OCI-LY1 (cell line): ENCODE measurements around the gene MCC.
"Not testable (repeated sequence)": the region's sequence is repeated elsewhere in the genome, so short reads cannot be mapped to it uniquely, and the experiment has no call there.

Source experiments
- H2AFZ ChIP-seq: fragments of 200-600 bp; sonication (generic), shearing (Covaris generic); 2 replicates; pipeline ENCODE4 v1.6.0; 2014; ENCODE audit warnings: antibody characterized with exemption, mild to moderate bottlenecking, low read length
- H3F3A ChIP-seq: fragments of 200-600 bp; sonication (generic), shearing (Covaris generic); 2 replicates; pipeline ENCODE4 v1.6.0; 2014; ENCODE audit warnings: mild to moderate bottlenecking, antibody characterized with exemption, low read length, moderate library complexity; ENCODE audit not compliant: insufficient read depth
- H3K27ac ChIP-seq: fragments of 200-600 bp; sonication (generic); 2 replicates; pipeline ENCODE4 v1.5.1; 2014; ENCODE audit warnings: low read length, mixed run types, mild to moderate bottlenecking, low read depth; ENCODE audit not compliant: poor library complexity, severe bottlenecking
- H3K27me3 ChIP-seq: fragments of 200-600 bp; sonication (generic); 2 replicates; pipeline ENCODE4 v1.6.0; 2014; ENCODE audit warnings: antibody characterized with exemption, mild to moderate bottlenecking, low read length, moderate library complexity; ENCODE audit not compliant: insufficient read depth
- H3K36me3 ChIP-seq: fragments of 200-600 bp; sonication (generic); 2 replicates; pipeline ENCODE4 v1.6.1; 2014; ENCODE audit warnings: mild to moderate bottlenecking, antibody characterized with exemption, low read length, moderate library complexity, mixed read lengths; ENCODE audit not compliant: insufficient read depth
- H3K4me1 ChIP-seq: fragments of 200-600 bp; sonication (generic); 2 replicates; pipeline ENCODE4 v1.5.1; 2014; ENCODE audit warnings: mild to moderate bottlenecking, low read length, moderate library complexity; ENCODE audit not compliant: insufficient read depth, severe bottlenecking
- H3K4me2 ChIP-seq: fragments of 200-600 bp; sonication (generic), shearing (Covaris generic); 2 replicates; pipeline ENCODE4 v1.6.1; 2014; ENCODE audit warnings: low read length
- H3K4me3 ChIP-seq: fragments of 200-600 bp; sonication (generic); 2 replicates; pipeline ENCODE4 v1.5.1; 2014; ENCODE audit warnings: low read length, low read depth, mild to moderate bottlenecking, mixed read lengths; ENCODE audit not compliant: poor library complexity, severe bottlenecking
- H3K79me2 ChIP-seq: fragments of 200-600 bp; shearing (Covaris generic); 2 replicates; pipeline ENCODE4 v1.6.1; 2016; ENCODE audit warnings: mixed run types, low read length, mixed read lengths; ENCODE audit not compliant: insufficient read depth
- H3K9ac ChIP-seq: fragments of 200-600 bp; sonication (generic), shearing (Covaris generic); 2 replicates; pipeline ENCODE4 v1.6.1; 2014; ENCODE audit warnings: mild to moderate bottlenecking, low read length, mixed read lengths
- H3K9me2 ChIP-seq: fragments of 200-600 bp; sonication (generic), shearing (Covaris generic); 2 replicates; pipeline ENCODE4 v1.6.1; 2014; ENCODE audit warnings: low read depth, mild to moderate bottlenecking, low read length, mixed read lengths
- H3K9me3 ChIP-seq: fragments of 200-600 bp; shearing (Covaris generic); 2 replicates; pipeline ENCODE4 v1.6.1; 2014; ENCODE audit warnings: low read length, mixed read lengths
- H4K20me1 ChIP-seq: fragments of 200-600 bp; sonication (generic), shearing (Covaris generic); 2 replicates; pipeline ENCODE4 v1.6.0; 2016; ENCODE audit warnings: mild to moderate bottlenecking, low read length; ENCODE audit not compliant: insufficient read depth
- EZH2 ChIP-seq: fragments of 200-600 bp; sonication (generic), shearing (Covaris generic); IDR thresholded peaks from 2 replicates; pipeline ENCODE4 v1.8.0; 2017; ENCODE audit warnings: borderline replicate concordance, mixed run types, mild to moderate bottlenecking, antibody characterized with exemption, low read length, moderate library complexity, mixed read lengths
- TF ChIP-seq, protein P1 (sequence below): fragments of 200-600 bp; sonication (generic), shearing (Covaris generic); IDR thresholded peaks from 2 replicates; pipeline ENCODE4 v1.5.1; 2017; ENCODE audit warnings: mild to moderate bottlenecking, antibody characterized with exemption, low read length, moderate library complexity, mixed read lengths

MCC gene

DNA sequence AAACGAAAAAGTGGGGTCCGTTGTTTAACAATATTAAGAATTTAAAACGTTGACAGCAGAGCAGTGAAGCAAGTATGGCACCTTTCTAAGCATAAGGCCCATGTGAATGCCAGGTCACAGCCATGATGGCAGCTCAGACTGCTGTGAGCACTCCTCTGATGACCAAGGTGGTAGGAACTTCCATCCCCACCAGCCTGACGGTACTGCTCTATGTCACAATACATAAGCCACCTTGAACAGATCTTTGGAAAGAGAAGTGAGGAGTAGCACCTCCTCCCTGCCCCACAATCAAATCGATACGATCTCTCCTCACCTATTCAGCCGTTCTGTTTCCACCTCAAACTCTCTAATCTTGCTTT is 405.7 kb downstream of the MCC start:
- Histone ChIP-seq H3K27me3 (no peaks in the 10 kb centered on the region), H2AFZ (no peak overlapping the region), H3K9ac (no peak overlapping the region), H3K9me2 (no peaks in the 10 kb centered on the region), H3K4me2 (no peak overlapping the region), H3K36me3 (no peaks in the 10 kb centered on the region), H3F3A (no peaks in the 10 kb centered on the region), H3K4me3 (no peak overlapping the region), H4K20me1 (no peaks in the 10 kb centered on the region), H3K9me3 (no peaks in the 10 kb centered on the region), H3K79me2 (no peaks in the 10 kb centered on the region), H3K4me1 (no peaks in the 10 kb centered on the region), H3K27ac (no peak overlapping the region)
- TF ChIP-seq, protein P1, sequence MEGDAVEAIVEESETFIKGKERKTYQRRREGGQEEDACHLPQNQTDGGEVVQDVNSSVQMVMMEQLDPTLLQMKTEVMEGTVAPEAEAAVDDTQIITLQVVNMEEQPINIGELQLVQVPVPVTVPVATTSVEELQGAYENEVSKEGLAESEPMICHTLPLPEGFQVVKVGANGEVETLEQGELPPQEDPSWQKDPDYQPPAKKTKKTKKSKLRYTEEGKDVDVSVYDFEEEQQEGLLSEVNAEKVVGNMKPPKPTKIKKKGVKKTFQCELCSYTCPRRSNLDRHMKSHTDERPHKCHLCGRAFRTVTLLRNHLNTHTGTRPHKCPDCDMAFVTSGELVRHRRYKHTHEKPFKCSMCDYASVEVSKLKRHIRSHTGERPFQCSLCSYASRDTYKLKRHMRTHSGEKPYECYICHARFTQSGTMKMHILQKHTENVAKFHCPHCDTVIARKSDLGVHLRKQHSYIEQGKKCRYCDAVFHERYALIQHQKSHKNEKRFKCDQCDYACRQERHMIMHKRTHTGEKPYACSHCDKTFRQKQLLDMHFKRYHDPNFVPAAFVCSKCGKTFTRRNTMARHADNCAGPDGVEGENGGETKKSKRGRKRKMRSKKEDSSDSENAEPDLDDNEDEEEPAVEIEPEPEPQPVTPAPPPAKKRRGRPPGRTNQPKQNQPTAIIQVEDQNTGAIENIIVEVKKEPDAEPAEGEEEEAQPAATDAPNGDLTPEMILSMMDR = no peak
- TF ChIP-seq EZH2 = no peak

DNA sequence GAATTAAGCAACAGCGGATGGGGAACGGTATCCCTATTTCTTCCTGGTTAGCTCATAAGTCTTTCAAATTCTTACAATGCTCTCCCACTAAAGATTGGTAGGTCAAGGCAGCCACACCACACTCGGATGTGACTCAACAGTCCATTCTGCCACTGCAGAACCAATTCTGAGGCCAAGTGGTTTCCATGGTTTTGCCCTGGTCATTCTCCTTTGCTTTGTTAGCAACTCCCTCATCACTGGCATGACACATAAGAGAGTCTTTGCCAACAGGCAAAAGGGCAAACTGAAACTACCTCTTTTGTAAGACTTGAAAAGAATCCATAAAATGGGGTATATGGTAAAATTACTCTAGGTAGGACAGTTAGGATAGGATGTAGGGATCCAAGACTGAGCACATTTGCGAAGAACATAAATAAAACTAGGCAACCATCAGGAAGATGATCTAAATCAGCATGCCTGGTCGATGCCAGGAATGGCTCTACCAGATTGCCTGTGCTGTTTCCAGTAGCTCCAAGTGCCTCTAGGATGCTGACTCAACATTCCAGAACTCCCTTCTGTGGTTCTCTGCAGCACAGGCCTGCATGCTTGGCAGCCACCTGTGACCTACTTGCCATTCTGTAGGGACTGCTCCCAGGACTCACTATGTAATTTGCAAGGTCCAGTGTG is 406.2 kb downstream of the MCC start:
- H3K27ac ChIP-seq = no peak overlapping the region
- no peaks in the 10 kb centered on the region for H3K9me3 ChIP-seq
- H4K20me1 ChIP-seq = no peaks in the 10 kb centered on the region
- H3F3A ChIP-seq = no peaks in the 10 kb centered on the region
- H3K9me2 ChIP-seq = no peaks in the 10 kb centered on the region
- no peak overlapping the region for H2AFZ ChIP-seq
- H3K36me3 ChIP-seq = no peaks in the 10 kb centered on the region
- H3K27me3 ChIP-seq = no peaks in the 10 kb centered on the region
- H3K9ac ChIP-seq = no peak overlapping the region
- TF ChIP-seq, protein P1 = no peak
- no peak for TF ChIP-seq EZH2
- H3K4me2 ChIP-seq = no peak overlapping the region
- H3K4me1 ChIP-seq = no peaks in the 10 kb centered on the region
- H3K4me3 ChIP-seq = no peak overlapping the region
- no peaks in the 10 kb centered on the region for H3K79me2 ChIP-seq

DNA sequence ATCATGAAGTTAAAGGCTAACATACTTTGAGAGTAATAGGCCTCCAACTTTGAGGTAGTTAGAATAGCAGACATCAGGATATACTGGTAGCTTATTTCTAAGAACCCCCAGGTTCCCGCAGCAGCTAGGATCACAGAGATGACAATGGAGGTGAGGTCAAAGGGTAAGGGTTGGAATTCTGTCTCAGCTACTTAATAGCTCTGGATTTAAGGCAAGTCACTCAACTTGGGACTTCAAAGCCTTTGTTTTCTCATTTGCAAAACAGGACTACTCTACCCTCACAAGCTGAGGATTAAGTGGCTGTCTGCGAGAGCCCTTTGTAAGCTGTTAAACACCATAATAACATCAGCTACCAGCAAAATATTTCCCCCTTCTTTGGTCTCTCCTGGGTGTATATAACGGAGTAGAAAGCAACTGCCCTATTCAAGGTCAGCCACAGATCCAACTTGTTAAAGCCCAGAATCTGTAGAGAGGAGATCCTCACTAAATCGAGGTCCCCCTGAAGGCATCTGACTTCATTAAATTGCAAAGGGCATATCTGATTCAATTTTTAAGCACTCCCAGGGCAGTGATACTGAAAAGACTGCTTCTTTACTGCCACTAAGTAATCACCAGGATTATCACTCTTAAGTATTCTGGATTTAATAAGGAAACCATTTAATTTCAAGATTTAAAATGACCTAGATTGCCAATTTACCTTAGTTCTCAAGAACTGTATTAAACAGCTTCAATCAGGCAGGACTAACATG is 407.0 kb downstream of the MCC start:
- H4K20me1 ChIP-seq = no peaks in the 10 kb centered on the region
- H3K79me2 ChIP-seq = no peaks in the 10 kb centered on the region
- no peak overlapping the region for H3K9ac ChIP-seq
- H3K4me3 ChIP-seq = no peak overlapping the region
- no peaks in the 10 kb centered on the region for H3F3A ChIP-seq
- H3K36me3 ChIP-seq = no peaks in the 10 kb centered on the region
- H2AFZ ChIP-seq = no peak overlapping the region
- H3K9me2 ChIP-seq = no peaks in the 10 kb centered on the region
- H3K4me1 ChIP-seq = no peaks in the 10 kb centered on the region
- no peaks in the 10 kb centered on the region for H3K9me3 ChIP-seq
- no peak for TF ChIP-seq EZH2
- TF ChIP-seq, protein P1 = no peak
- no peaks in the 10 kb centered on the region for H3K27me3 ChIP-seq
- no peak overlapping the region for H3K4me2 ChIP-seq
- H3K27ac ChIP-seq = no peak overlapping the region

DNA sequence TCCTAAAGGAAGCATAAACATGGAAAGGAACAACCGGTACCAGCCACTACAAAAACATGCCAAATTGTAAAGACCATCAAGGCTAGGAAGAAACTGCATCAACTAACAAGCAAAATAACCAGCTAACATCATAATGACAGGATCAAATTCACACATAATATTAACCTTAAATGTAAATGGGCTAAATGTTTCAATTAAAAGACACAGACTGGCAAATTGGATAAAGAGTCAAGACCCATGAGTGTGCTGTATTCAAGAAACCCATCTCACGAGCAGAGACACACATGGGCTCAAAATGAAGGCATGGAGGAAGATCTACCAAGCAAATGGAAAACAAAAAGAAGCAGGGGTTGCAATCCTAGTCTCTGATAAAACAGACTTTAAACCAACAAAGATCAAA is 411.6 kb downstream of the MCC start:
- H4K20me1 ChIP-seq, H3K27ac ChIP-seq, H3K79me2 ChIP-seq, H3K9me2 ChIP-seq, H3K4me2 ChIP-seq, H3K9me3 ChIP-seq, H2AFZ ChIP-seq, H3F3A ChIP-seq, H3K27me3 ChIP-seq, H3K9ac ChIP-seq, H3K36me3 ChIP-seq, H3K4me3 ChIP-seq, H3K4me1 ChIP-seq: not testable (repeated sequence)
